ENCODE data around the gene TFPI. TPM values are rescaled to one million over a fixed set of nuclear protein-coding genes. Genes with fewer than 3 reads are reported as not detected.

The TFPI gene
- total and polyA plus RNA-seq, 10 of the 15 experiments (the other 5 are each of a cell fraction or from before 2014, with no cell fraction given), result 0.07 to 0.59 (median 0.34) TPM

DNA sequence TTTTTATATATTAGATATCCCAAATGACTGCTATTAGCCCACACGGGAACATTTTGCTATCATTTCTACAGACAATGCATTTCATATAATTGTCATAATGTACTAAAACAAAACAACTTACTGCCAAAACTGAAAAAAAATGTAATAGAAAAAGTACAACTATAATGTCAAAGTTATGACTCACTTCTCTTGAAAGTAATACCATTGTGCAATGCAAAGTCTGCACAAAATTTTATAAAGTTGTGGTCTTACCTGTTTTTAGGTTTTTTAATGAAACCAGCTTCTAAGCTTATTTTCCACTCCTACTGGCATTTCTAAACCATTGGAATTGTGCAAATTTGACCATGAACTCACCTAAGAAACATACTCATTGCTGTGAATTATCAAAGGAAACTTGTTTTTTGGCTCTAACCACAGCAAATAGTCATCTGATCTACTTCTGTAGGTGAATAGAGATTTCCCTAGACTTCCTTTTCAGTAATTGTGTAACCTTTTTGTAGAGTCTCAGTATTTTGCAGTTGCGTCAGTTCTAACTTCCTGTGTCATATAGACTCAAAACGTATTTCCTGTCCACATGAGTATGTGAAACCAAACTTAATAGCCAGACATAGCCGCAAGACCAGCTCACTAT, 31.9 kb upstream of the TFPI start:
- no peaks in the 10 kb centered on the region for H3K36me3 ChIP-seq (ENCODE audit: control insufficient read depth in 2 of 2, insufficient read depth in 2 of 2, low read length in 1 of 2)
- FAIRE-seq, result no peak
- in situ Hi-C loops (cut with MboI), result no loop called here
- no peak for TF ChIP-seq HSF1 (IDR thresholded peaks at IDR 0.05; ENCODE audit: low read depth, low read length)
- peak; percentile 22; the same call in 1 of the 2 replicates for TF ChIP-seq JUNB (IDR thresholded peaks at IDR 0.05)
- TF ChIP-seq CHD1 (IDR thresholded peaks at IDR 0.05; ENCODE audit: low read depth, low read length), result no peak
- no peak for TF ChIP-seq FOS (IDR thresholded peaks at IDR 0.05; ENCODE audit: borderline replicate concordance, extremely low read depth, insufficient read length)
- no peak for TF ChIP-seq POLR2AphosphoS2 (IDR thresholded peaks at IDR 0.05; ENCODE audit: low read depth, low read length)
- TF ChIP-seq, protein P1, sequence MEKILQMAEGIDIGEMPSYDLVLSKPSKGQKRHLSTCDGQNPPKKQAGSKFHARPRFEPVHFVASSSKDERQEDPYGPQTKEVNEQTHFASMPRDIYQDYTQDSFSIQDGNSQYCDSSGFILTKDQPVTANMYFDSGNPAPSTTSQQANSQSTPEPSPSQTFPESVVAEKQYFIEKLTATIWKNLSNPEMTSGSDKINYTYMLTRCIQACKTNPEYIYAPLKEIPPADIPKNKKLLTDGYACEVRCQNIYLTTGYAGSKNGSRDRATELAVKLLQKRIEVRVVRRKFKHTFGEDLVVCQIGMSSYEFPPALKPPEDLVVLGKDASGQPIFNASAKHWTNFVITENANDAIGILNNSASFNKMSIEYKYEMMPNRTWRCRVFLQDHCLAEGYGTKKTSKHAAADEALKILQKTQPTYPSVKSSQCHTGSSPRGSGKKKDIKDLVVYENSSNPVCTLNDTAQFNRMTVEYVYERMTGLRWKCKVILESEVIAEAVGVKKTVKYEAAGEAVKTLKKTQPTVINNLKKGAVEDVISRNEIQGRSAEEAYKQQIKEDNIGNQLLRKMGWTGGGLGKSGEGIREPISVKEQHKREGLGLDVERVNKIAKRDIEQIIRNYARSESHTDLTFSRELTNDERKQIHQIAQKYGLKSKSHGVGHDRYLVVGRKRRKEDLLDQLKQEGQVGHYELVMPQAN (conservative IDR thresholded peaks at IDR 0.05), result no peak
- TF ChIP-seq MTA2 (IDR thresholded peaks at IDR 0.05; ENCODE audit: low read depth), result 0 out of 2 replicates have a peak, but pooled peaks have one; percentile 42
- TF ChIP-seq ZBTB40 (IDR thresholded peaks at IDR 0.05; ENCODE audit: borderline replicate concordance), result peak; percentile 51; the same call in 1 of the 2 replicates
- no peak for TF ChIP-seq MLLT1 (IDR thresholded peaks at IDR 0.05)

More for the DNA sequence above, 31.9 kb upstream of the TFPI start:
- H3K4me1 ChIP-seq (ENCODE audit: control insufficient read depth, insufficient read depth, low read length), result no peaks in the 10 kb centered on the region
- no peaks in the 10 kb centered on the region for H3K27me3 ChIP-seq (replicated peaks in 1 of 2; ENCODE audit: control insufficient read depth in 2 of 2, insufficient read depth in 2 of 2, low read length in 1 of 2)
- no peak overlapping the region for H3K9ac ChIP-seq (ENCODE audit: control insufficient read depth, insufficient read depth, low read length)
- intact Hi-C loops (cut with micrococcal nuclease; ENCODE audit: unreplicated experiment), result loop anchor here (10.0 kb wide), 1 partner anchor 291 kb away; no protein-coding TSS in a partner anchor
- no peaks in the 10 kb centered on the region for H4K20me1 ChIP-seq (ENCODE audit: control insufficient read depth, insufficient read depth)
- no peaks in the 10 kb centered on the region for H3K9me3 ChIP-seq (replicated peaks; ENCODE audit: control insufficient read depth, insufficient read depth, low read length)
- no TSS peak for BruUV-seq (replicated peaks)
- ChIA-PET CTCF (interaction anchor here (6.9 to 15.4 kb wide), 2 partner anchors 85 to 257 kb away, joined by 131 to 562 read pairs; no protein-coding TSS in a partner anchor), SMC1A (ENCODE audit: uncharacterized antibody, unreplicated experiment) (interaction anchor here (1.3 to 10.7 kb wide), 2 partner anchors 21 to 84 kb away, joined by 3 to 389 read pairs; no protein-coding TSS in a partner anchor), RAD21 (ENCODE audit: unreplicated experiment) (interaction anchor here (3.6 kb wide), 1 partner anchor 86 kb away, joined by 14 read pairs; no protein-coding TSS in a partner anchor), POLR2A (no interaction called here)
- H3K27ac ChIP-seq (ENCODE audit: control insufficient read depth, insufficient read depth), result no peak overlapping the region
- no peak overlapping the region for H3K4me3 ChIP-seq
- no peak overlapping the region for H2AFZ ChIP-seq (ENCODE audit: control insufficient read depth, low read depth, low read length)
- 25% methylated on average over 4 of the region's 4 CpGs for WGBS (ENCODE audit: insufficient coverage, insufficient replicate concordance, low lambda C conversion rate, missing lambda C conversion rate)
- peak; percentile 92 for ATAC-seq
- DNase-seq (ENCODE audit: low read depth, low spot score), result peak; percentile 17
- no peaks in the 10 kb centered on the region for H3K79me2 ChIP-seq (ENCODE audit: control insufficient read depth, insufficient read depth, low read length)
- H3K4me2 ChIP-seq (ENCODE audit: control insufficient read depth, insufficient read depth), result no peak overlapping the region

Data from GM12878 (cell line).